Measurements from ENCODE around the gene ERMP1. TPM values are rescaled to one million over a fixed set of nuclear protein-coding genes. Genes with fewer than 3 reads are reported as not detected.
A peak's percentile ranks its signal among the peaks of the same experiment; 100 is the strongest.

The ERMP1 gene
- total RNA-seq, 1 experiment from 2014 or later, result 34.7 TPM

DNA sequence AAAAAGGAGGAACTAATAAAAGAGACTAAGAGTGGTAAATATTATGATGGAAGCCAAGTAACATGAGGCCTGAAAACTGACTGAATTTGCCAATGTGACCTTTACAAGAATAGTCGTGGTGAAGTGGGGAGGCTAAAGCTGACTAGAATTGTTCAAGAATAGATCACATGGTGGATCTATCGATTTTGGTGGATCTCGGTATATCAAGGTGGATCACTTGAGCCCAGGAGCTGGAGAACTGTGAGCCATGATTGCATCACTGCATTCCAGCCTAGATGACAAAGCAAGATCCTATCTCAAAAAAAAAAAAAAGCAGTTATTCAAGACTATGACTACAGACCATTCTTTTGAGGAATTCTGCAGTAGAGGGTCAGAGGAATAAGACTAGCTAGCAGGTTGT is 15.1 kb downstream of the ERMP1 start:
- peak in 1 of 2 experiments; percentile 47 for DNase-seq
- Histone ChIP-seq H3K27me3 (replicated peaks; ENCODE audit: control insufficient read depth, insufficient read depth, low read length) (no peaks in the 10 kb centered on the region), H3K4me1 (peaks cover 18% of the 10 kb centered on the region), H3K4me3 (ENCODE audit: low read depth, low read length) (no peak overlapping the region), H3K9me3 (no peaks in the 10 kb centered on the region), H3K36me3 (ENCODE audit: control insufficient read depth, insufficient read depth, low read length) (no peaks in the 10 kb centered on the region; the same call in 1 of the 2 replicates)
- POLR2A ChIA-PET, result no interaction called here
- intact Hi-C loops (cut with micrococcal nuclease; ENCODE audit: unreplicated experiment), result loop anchor here (2.0 kb wide), 1 partner anchor 15 kb away; the partner anchor contains the start of gene ERMP1
- no peaks in the 10 kb centered on the region for H3K27me3 Mint-ChIP-seq (ENCODE audit: insufficient read depth, unreplicated experiment)
- BruUV-seq (replicated peaks), result no TSS peak
- H3K36me3 Mint-ChIP-seq (ENCODE audit: insufficient read depth, unreplicated experiment), result peaks cover 19% of the 10 kb centered on the region
- peaks cover 11% of the 10 kb centered on the region for H3K4me1 Mint-ChIP-seq (ENCODE audit: low read depth, unreplicated experiment)
- H3K4me3 Mint-ChIP-seq (ENCODE audit: unreplicated experiment), result peak overlapping the region; percentile 12
- CTCF ChIA-PET, result no interaction called here
- no peaks in the 10 kb centered on the region for H3K9me3 Mint-ChIP-seq (ENCODE audit: unreplicated experiment)
- H3K27ac Mint-ChIP-seq (ENCODE audit: unreplicated experiment), result peak overlapping the region; percentile 87
- TF ChIP-seq, protein P1, sequence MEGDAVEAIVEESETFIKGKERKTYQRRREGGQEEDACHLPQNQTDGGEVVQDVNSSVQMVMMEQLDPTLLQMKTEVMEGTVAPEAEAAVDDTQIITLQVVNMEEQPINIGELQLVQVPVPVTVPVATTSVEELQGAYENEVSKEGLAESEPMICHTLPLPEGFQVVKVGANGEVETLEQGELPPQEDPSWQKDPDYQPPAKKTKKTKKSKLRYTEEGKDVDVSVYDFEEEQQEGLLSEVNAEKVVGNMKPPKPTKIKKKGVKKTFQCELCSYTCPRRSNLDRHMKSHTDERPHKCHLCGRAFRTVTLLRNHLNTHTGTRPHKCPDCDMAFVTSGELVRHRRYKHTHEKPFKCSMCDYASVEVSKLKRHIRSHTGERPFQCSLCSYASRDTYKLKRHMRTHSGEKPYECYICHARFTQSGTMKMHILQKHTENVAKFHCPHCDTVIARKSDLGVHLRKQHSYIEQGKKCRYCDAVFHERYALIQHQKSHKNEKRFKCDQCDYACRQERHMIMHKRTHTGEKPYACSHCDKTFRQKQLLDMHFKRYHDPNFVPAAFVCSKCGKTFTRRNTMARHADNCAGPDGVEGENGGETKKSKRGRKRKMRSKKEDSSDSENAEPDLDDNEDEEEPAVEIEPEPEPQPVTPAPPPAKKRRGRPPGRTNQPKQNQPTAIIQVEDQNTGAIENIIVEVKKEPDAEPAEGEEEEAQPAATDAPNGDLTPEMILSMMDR (IDR thresholded peaks at IDR 0.05; ENCODE audit: insufficient read depth in 1 of 2, low read depth in 1 of 2, low read length in 1 of 2, severe bottlenecking in 1 of 2, unreplicated experiment in 1 of 2), result no peak

DNA sequence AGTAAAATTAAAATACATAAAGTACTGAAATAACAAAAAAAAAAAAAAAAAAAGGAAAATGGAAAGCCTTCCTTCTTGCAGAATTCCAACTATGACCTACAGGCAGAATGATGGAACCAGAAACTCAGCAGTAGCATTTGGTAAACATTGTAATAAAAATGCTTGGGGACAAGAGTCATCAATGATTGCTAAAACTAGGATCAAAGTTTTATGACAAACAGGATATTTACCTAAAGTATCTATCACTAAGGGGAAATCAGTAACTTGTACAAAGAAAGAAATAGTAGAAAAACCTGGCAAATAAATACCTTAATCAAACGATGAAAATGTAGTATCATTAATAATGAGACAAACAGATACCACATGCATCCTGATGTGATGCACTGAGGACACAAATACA is 17.5 kb downstream of the ERMP1 start:
- H3K27ac Mint-ChIP-seq (ENCODE audit: unreplicated experiment), result no peak overlapping the region
- no peaks in the 10 kb centered on the region; the same call in 1 of the 2 replicates for H3K36me3 ChIP-seq (ENCODE audit: control insufficient read depth, insufficient read depth, low read length)
- no TSS peak for BruUV-seq (replicated peaks)
- H3K36me3 Mint-ChIP-seq (ENCODE audit: insufficient read depth, unreplicated experiment), result peaks cover 26% of the 10 kb centered on the region
- H3K27me3 ChIP-seq (replicated peaks; ENCODE audit: control insufficient read depth, insufficient read depth, low read length), result no peaks in the 10 kb centered on the region
- POLR2A ChIA-PET, result no interaction called here
- no peak overlapping the region for H3K4me3 Mint-ChIP-seq (ENCODE audit: unreplicated experiment)
- TF ChIP-seq, protein P1 (IDR thresholded peaks at IDR 0.05; ENCODE audit: insufficient read depth in 1 of 2, low read depth in 1 of 2, low read length in 1 of 2, severe bottlenecking in 1 of 2, unreplicated experiment in 1 of 2), result no peak
- no peaks in the 10 kb centered on the region for H3K9me3 Mint-ChIP-seq (ENCODE audit: unreplicated experiment)
- H3K4me1 ChIP-seq, result peaks cover 18% of the 10 kb centered on the region
- H3K4me1 Mint-ChIP-seq (ENCODE audit: low read depth, unreplicated experiment), result peaks cover 11% of the 10 kb centered on the region
- no peaks in the 10 kb centered on the region for H3K27me3 Mint-ChIP-seq (ENCODE audit: insufficient read depth, unreplicated experiment)
- H3K4me3 ChIP-seq (ENCODE audit: low read depth, low read length), result no peak overlapping the region
- no peaks in the 10 kb centered on the region for H3K9me3 ChIP-seq
- no peak for DNase-seq
- CTCF ChIA-PET, result no interaction called here
- intact Hi-C loops (cut with micrococcal nuclease; ENCODE audit: unreplicated experiment), result no loop called here

DNA sequence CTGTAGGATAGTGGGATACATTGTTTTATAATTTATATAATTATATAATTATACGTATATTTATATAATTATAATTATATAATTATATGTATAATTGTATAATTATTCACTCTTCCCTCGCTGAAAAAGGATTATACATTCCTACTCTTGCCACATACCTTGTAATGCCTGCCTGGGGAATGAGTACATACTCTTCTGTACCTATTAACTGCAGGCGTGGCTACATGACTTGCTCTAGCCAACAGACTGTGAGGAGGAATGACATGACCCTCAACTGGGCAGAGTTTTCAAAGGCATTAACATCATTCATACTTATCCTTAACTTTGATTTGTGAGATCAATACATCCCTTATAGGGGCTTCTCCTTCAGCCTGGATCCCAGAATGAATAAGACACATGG is 19.1 kb downstream of the ERMP1 start:
- no peaks in the 10 kb centered on the region for H3K27me3 Mint-ChIP-seq (ENCODE audit: insufficient read depth, unreplicated experiment)
- no peaks in the 10 kb centered on the region for H3K27me3 ChIP-seq (replicated peaks; ENCODE audit: control insufficient read depth, insufficient read depth, low read length)
- TF ChIP-seq, protein P1 (IDR thresholded peaks at IDR 0.05; ENCODE audit: insufficient read depth in 1 of 2, low read depth in 1 of 2, low read length in 1 of 2, severe bottlenecking in 1 of 2, unreplicated experiment in 1 of 2), result no peak
- CTCF ChIA-PET, result no interaction called here
- H3K9me3 ChIP-seq, result no peaks in the 10 kb centered on the region
- H3K27ac Mint-ChIP-seq (ENCODE audit: unreplicated experiment), result no peak overlapping the region
- POLR2A ChIA-PET, result no interaction called here
- peaks cover 14% of the 10 kb centered on the region for H3K4me1 ChIP-seq
- H3K36me3 ChIP-seq (ENCODE audit: control insufficient read depth, insufficient read depth, low read length), result no peaks in the 10 kb centered on the region; the same call in 1 of the 2 replicates
- H3K4me1 Mint-ChIP-seq (ENCODE audit: low read depth, unreplicated experiment), result peaks cover 11% of the 10 kb centered on the region
- H3K4me3 ChIP-seq (ENCODE audit: low read depth, low read length), result no peak overlapping the region
- intact Hi-C loops (cut with micrococcal nuclease; ENCODE audit: unreplicated experiment), result no loop called here
- DNase-seq, result no peak
- no peaks in the 10 kb centered on the region for H3K9me3 Mint-ChIP-seq (ENCODE audit: unreplicated experiment)
- peaks cover 26% of the 10 kb centered on the region for H3K36me3 Mint-ChIP-seq (ENCODE audit: insufficient read depth, unreplicated experiment)
- H3K4me3 Mint-ChIP-seq (ENCODE audit: unreplicated experiment), result no peak overlapping the region
- BruUV-seq (replicated peaks), result no TSS peak

Measured in Caco-2 (cell line).